ENCODE results near the gene POLR3H.

The POLR3H gene

GRCh38 chr22:41480397-41480735 lies 63.9 kb downstream of the POLR3H start:
- DNase-seq: no peak

GRCh38 chr22:41479671-41480396 lies 64.4 kb downstream of the POLR3H start:
- no peak for DNase-seq

DNA sequence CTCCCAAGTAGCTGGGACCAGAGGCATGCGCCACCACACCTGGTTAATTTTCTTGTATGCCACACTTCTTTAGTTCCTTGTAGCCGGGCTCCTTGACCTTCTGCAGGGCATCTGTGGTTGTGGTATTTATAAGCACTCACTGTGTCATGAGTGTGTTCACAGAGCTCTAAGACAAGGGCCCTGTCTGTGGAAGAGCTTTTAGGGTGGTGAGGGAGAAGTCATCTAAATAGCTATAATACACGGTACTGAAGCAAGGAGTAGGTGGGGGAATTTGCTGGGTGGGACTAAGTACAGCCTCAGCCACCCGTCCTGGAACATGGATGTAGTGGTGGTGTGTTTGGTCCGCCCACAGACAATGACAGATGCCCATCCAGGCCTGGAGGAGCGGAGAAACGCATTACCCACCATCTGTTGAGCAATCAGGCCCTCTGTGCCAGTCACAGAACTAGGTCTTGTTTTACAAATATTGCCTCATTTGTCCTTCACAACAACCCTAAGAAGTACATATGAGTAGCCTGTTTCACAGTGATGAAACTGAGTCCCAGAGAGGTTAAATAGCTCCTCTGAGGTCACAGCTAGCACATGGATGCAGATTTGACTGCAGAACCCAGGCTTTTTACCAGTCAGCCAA lies 65.3 kb downstream of the POLR3H start:
- no peak for DNase-seq

DNA sequence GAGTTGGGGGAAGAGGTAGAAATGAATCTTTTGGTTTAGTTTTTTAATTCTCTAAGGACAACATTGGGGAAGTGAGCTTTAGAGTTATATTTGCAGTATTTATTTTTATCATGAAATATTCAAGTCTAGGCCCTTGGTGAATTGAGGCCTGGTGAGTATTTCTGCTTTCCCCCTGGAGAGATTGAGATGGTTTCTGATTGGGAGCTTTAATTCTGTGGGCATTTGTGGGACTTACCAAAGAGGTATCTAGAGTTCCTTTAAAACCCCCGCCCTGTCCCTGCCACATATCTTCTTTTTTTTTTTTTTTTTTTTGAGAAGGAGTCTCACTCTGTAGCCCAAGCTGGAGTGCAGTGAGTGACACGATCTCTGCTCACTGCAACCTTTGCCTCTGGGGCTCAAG lies 65.8 kb downstream of the POLR3H start:
- DNase-seq: no peak
